T-helper 17 cell (primary cell): Measurements from ENCODE around the gene LDLRAP1. TPM values are rescaled to one million over a fixed set of nuclear protein-coding genes. Genes with fewer than 3 reads are reported as not detected.
A peak's percentile ranks its signal among the peaks of the same experiment; 100 is the strongest.
"Not testable (repeated sequence)": the region's sequence is repeated elsewhere in the genome, so short reads cannot be mapped to it uniquely, and the experiment has no call there.

Experiments
- ATAC-seq: fragments of 150-1000 bp; cut with Tn5 transposase; 2 replicates; pipeline ENCODE4 v1.10.0; 2021; ENCODE audit warnings: mild to moderate bottlenecking, moderate library complexity
- DNase-seq, 3 donors: peaks; one replicate each; pipeline versions ENCODE4 v3.0.0 to v3.0.0-alpha.2; 2020 to 2021
- H3K9me3 ChIP-seq: one replicate; pipeline ENCODE4 v1.7.0; 2013; ENCODE audit warnings: low read length, mild to moderate bottlenecking; ENCODE audit not compliant: control insufficient read depth, poor library complexity, severe bottlenecking
- H3K27ac Mint-ChIP-seq: one replicate; pipeline ENCODE4 v1.8.0; 2022; ENCODE audit warnings: mild to moderate bottlenecking, moderate library complexity, mixed read lengths
- H3K27me3 Mint-ChIP-seq: one replicate; pipeline ENCODE4 v1.8.0; 2022; ENCODE audit warnings: mixed read lengths
- H3K36me3 Mint-ChIP-seq: one replicate; pipeline ENCODE4 v1.8.0; 2022; ENCODE audit warnings: low read depth, mixed read lengths
- H3K4me1 Mint-ChIP-seq: one replicate; pipeline ENCODE4 v1.8.0; 2022; ENCODE audit warnings: mild to moderate bottlenecking, mixed read lengths
- H3K4me3 Mint-ChIP-seq: one replicate; pipeline ENCODE4 v1.8.0; 2022; ENCODE audit warnings: mild to moderate bottlenecking, moderate library complexity, mixed read lengths
- total RNA-seq, 4 donors: library from RNA in 2 of 4; stranded (reverse) in 2 of 4; gene quantifications; one replicate each; pipeline ENCODE4 v1.2.3 and lab custom pipeline; 2022 to 2026

The LDLRAP1 gene
- total RNA-seq (10 to 100 TPM; 90.3 to 96.6 TPM), total RNA-seq (lab: John Stamatoyannopoulos, UW) (105 to 112 reads per million in 2 donors)

GRCh38 chr1:25543425-25544242 is at the start of gene LDLRAP1:
Gene LDLRAP1 (plus strand): TSS chr1:25543606. CDS start chr1:25543699, 93 bp downstream.
- ATAC-seq, result peak; percentile 93
- DNase-seq, result peak; percentile 48 to 56 (median 48)
- no peaks in the 10 kb centered on the region for H3K27me3 Mint-ChIP-seq
- peak within 1 kb of the TSS; percentile 88 for H3K27ac Mint-ChIP-seq
- H3K4me1 Mint-ChIP-seq, result peaks cover 32% of the 10 kb centered on the region
- H3K4me3 Mint-ChIP-seq, result peak within 1 kb of the TSS; percentile 94
- H3K9me3 ChIP-seq, result no peaks in the 10 kb centered on the region
- no peaks in the 10 kb centered on the region for H3K36me3 Mint-ChIP-seq

- DNase-seq, result no peak
- peaks cover 18% of the 10 kb centered on the region for H3K36me3 Mint-ChIP-seq
- H3K9me3 ChIP-seq, result no peaks in the 10 kb centered on the region
- no peak overlapping the region for H3K4me3 Mint-ChIP-seq
- no peaks in the 10 kb centered on the region for H3K27me3 Mint-ChIP-seq
- ATAC-seq, result no peak
- H3K27ac Mint-ChIP-seq, result peak overlapping the region; percentile 91
- H3K4me1 Mint-ChIP-seq, result peaks cover 13% of the 10 kb centered on the region
These were observed 48.5 kb upstream of the LDLRAP1 start for GRCh38 chr1:25494952-25495351.

- Mint-ChIP-seq H3K36me3 (peaks cover 2% of the 10 kb centered on the region), H3K4me3 (no peak overlapping the region), H3K27ac (peak overlapping the region; percentile 75), H3K4me1 (peaks cover 11% of the 10 kb centered on the region), H3K27me3 (no peaks in the 10 kb centered on the region)
- DNase-seq, result no peak
- no peak for ATAC-seq
- no peaks in the 10 kb centered on the region for H3K9me3 ChIP-seq
These were observed 42.7 kb upstream of the LDLRAP1 start for GRCh38 chr1:25500694-25501093.

- no peak overlapping the region for H3K4me3 Mint-ChIP-seq
- DNase-seq, result peak in 1 of 3 donors; percentile 14
These were observed 42.0 kb upstream of the LDLRAP1 start for GRCh38 chr1:25501235-25502058.

GRCh38 chr1:25502957-25503356 is 40.4 kb upstream of the LDLRAP1 start:
- Mint-ChIP-seq H3K27me3 (no peaks in the 10 kb centered on the region), H3K4me1 (peaks cover 15% of the 10 kb centered on the region), H3K36me3 (no peaks in the 10 kb centered on the region), H3K27ac (no peak overlapping the region), H3K4me3 (no peak overlapping the region)
- H3K9me3 ChIP-seq, result no peaks in the 10 kb centered on the region
- ATAC-seq (no peak), DNase-seq (no peak)

More at GRCh38 chr1:25501235-25502058, 42.0 kb upstream of the LDLRAP1 start:
- H3K9me3 ChIP-seq, result no peaks in the 10 kb centered on the region
- Mint-ChIP-seq H3K36me3 (peaks cover under 1% of the 10 kb centered on the region), H3K27ac (peak overlapping the region; percentile 75), H3K27me3 (no peaks in the 10 kb centered on the region), H3K4me1 (peaks cover 16% of the 10 kb centered on the region)
- ATAC-seq, result no peak

GRCh38 chr1:25503551-25504426 is 39.6 kb upstream of the LDLRAP1 start:
- ATAC-seq, result peak; percentile 95
- Mint-ChIP-seq H3K27me3 (no peaks in the 10 kb centered on the region), H3K36me3 (no peaks in the 10 kb centered on the region), H3K4me1 (peaks cover 15% of the 10 kb centered on the region), H3K27ac (peak overlapping the region; percentile 71), H3K4me3 (no peak overlapping the region)
- H3K9me3 ChIP-seq, result no peaks in the 10 kb centered on the region
- peak; percentile 43 to 70 (median 48) for DNase-seq

GRCh38 chr1:25504706-25505595 is 38.5 kb upstream of the LDLRAP1 start:
- Mint-ChIP-seq H3K27ac (peak overlapping the region; percentile 70), H3K4me3 (no peak overlapping the region), H3K36me3 (no peaks in the 10 kb centered on the region), H3K27me3 (no peaks in the 10 kb centered on the region), H3K4me1 (peaks cover 15% of the 10 kb centered on the region)
- H3K9me3 ChIP-seq, result no peaks in the 10 kb centered on the region
- DNase-seq, result no peak
- no peak for ATAC-seq

GRCh38 chr1:25505656-25506385 is 37.6 kb upstream of the LDLRAP1 start:
- peak overlapping the region; percentile 72 for H3K4me3 Mint-ChIP-seq
- DNase-seq, result no peak
- H3K4me1 Mint-ChIP-seq, result peaks cover 11% of the 10 kb centered on the region
- H3K36me3 Mint-ChIP-seq, result no peaks in the 10 kb centered on the region
- no peak for ATAC-seq
- H3K9me3 ChIP-seq, result no peaks in the 10 kb centered on the region
- H3K27ac Mint-ChIP-seq, result peak overlapping the region; percentile 70
- H3K27me3 Mint-ChIP-seq, result no peaks in the 10 kb centered on the region

GRCh38 chr1:25506566-25507463 is 36.6 kb upstream of the LDLRAP1 start:
- Mint-ChIP-seq H3K27ac (peak overlapping the region; percentile 70), H3K4me3 (peak overlapping the region; percentile 72), H3K4me1 (peaks cover 11% of the 10 kb centered on the region)
- H3K36me3 Mint-ChIP-seq, H3K9me3 ChIP-seq, DNase-seq, ATAC-seq, H3K27me3 Mint-ChIP-seq: not testable (repeated sequence)

GRCh38 chr1:25513666-25514065 is 29.7 kb upstream of the LDLRAP1 start:
- Mint-ChIP-seq H3K4me1 (peaks cover 4% of the 10 kb centered on the region), H3K36me3 (no peaks in the 10 kb centered on the region), H3K27me3 (no peaks in the 10 kb centered on the region), H3K4me3 (no peak overlapping the region), H3K27ac (no peak overlapping the region)
- H3K9me3 ChIP-seq, result no peaks in the 10 kb centered on the region
- DNase-seq, result no peak
- no peak for ATAC-seq

- Mint-ChIP-seq H3K4me1 (peaks cover 4% of the 10 kb centered on the region), H3K27ac (peak overlapping the region; percentile 51), H3K36me3 (no peaks in the 10 kb centered on the region), H3K4me3 (no peak overlapping the region), H3K27me3 (no peaks in the 10 kb centered on the region)
- ATAC-seq, result no peak
- H3K9me3 ChIP-seq, result no peaks in the 10 kb centered on the region
- no peak for DNase-seq
These were observed 28.4 kb upstream of the LDLRAP1 start for GRCh38 chr1:25515033-25515432.
